SK-N-SH treated with all-trans-retinoic acid at 6 μM for 48 hours (cell line): ENCODE results near the gene TRIM47.

Experiments used
- ATAC-seq: fragments of 200-7000 bp; cut with Tn5 transposase; 3 replicates; pipeline ENCODE4 v1.9.1; 2020; ENCODE audit warnings: mild to moderate bottlenecking, moderate library complexity
- ARNTL ChIP-seq: fragments of 450-650 bp; formaldehyde crosslinking; IDR thresholded peaks from 2 replicates; pipeline ENCODE4 v1.5.0; 2020; ENCODE audit warnings: low read depth, mild to moderate bottlenecking, moderate library complexity, borderline replicate concordance
- BACH2 ChIP-seq: fragments of 250-450 bp; sonication (Bioruptor Pico); IDR thresholded peaks from 2 replicates; pipeline ENCODE4 v1.9.0; 2021; ENCODE audit warnings: mild to moderate bottlenecking, borderline replicate concordance
- CREB5 ChIP-seq: fragments of 250-450 bp; sonication (Bioruptor Pico); IDR thresholded peaks from 2 replicates; pipeline ENCODE4 v1.5.1; 2020; ENCODE audit warnings: low read depth, mild to moderate bottlenecking, moderate library complexity
- CSDC2 ChIP-seq: fragments of 250-450 bp; sonication (Bioruptor Pico); IDR thresholded peaks from 2 replicates; pipeline ENCODE4 v1.5.0; 2020; ENCODE audit warnings: mild to moderate bottlenecking, moderate library complexity
- ESRRG ChIP-seq: fragments of 250-450 bp; sonication (Bioruptor Pico); IDR thresholded peaks from 2 replicates; pipeline ENCODE4 v1.6.1; 2021; ENCODE audit warnings: mild to moderate bottlenecking
- ISL1 ChIP-seq: fragments of 250-450 bp; sonication (Bioruptor Pico); IDR thresholded peaks from 2 replicates; pipeline ENCODE4 v2.1.2; 2022; ENCODE audit warnings: mild to moderate bottlenecking, moderate library complexity
- PPARA ChIP-seq: fragments of 250-450 bp; sonication (Bioruptor Pico); IDR thresholded peaks from 2 replicates; pipeline ENCODE4 v1.5.0; 2020; ENCODE audit warnings: mild to moderate bottlenecking, borderline replicate concordance
- SNAI2 ChIP-seq: fragments of 250-450 bp; sonication (Bioruptor Pico); IDR thresholded peaks from 2 replicates; pipeline ENCODE4 v1.5.0; 2020; ENCODE audit warnings: mild to moderate bottlenecking, moderate library complexity
- TCF4 ChIP-seq: fragments of 250-450 bp; sonication (Bioruptor Pico); IDR thresholded peaks from 2 replicates; pipeline ENCODE4 v1.8.0; 2021; ENCODE audit warnings: mild to moderate bottlenecking, moderate library complexity, borderline replicate concordance
- TOX ChIP-seq: fragments of 250-450 bp; sonication (Bioruptor Pico); IDR thresholded peaks from 2 replicates; pipeline ENCODE4 v1.8.0; 2021; ENCODE audit warnings: mild to moderate bottlenecking, moderate library complexity, borderline replicate concordance
- TSHZ2 ChIP-seq: fragments of 250-450 bp; sonication (Bioruptor Pico); IDR thresholded peaks from 2 replicates; pipeline ENCODE4 v1.5.0; 2020; ENCODE audit warnings: mild to moderate bottlenecking, moderate library complexity
- ZC3H10 ChIP-seq: fragments of 250-450 bp; sonication (Bioruptor Pico); IDR thresholded peaks from 2 replicates; pipeline ENCODE4 v1.5.1; 2021; ENCODE audit warnings: mild to moderate bottlenecking, moderate library complexity
- ZFP3 ChIP-seq: fragments of 250-450 bp; sonication (Bioruptor Pico); IDR thresholded peaks from 2 replicates; pipeline ENCODE4 v1.5.0; 2020; ENCODE audit warnings: mild to moderate bottlenecking, moderate library complexity
- ZNF565 ChIP-seq: fragments of 450-650 bp; formaldehyde crosslinking; conservative IDR thresholded peaks from 2 replicates; pipeline ENCODE4 v1.5.0; 2020; ENCODE audit warnings: low read depth, mild to moderate bottlenecking, moderate library complexity
- ZNF70 ChIP-seq: fragments of 450-650 bp; formaldehyde crosslinking; IDR thresholded peaks from 2 replicates; pipeline ENCODE4 v1.5.0; 2020; ENCODE audit warnings: mild to moderate bottlenecking, moderate library complexity
- ZNF8 ChIP-seq: fragments of 450-650 bp; formaldehyde crosslinking; IDR thresholded peaks from 2 replicates; pipeline ENCODE4 v1.5.0; 2020; ENCODE audit warnings: mild to moderate bottlenecking, moderate library complexity
- TF ChIP-seq, protein P1 (sequence below): fragments of 250-450 bp; sonication (Bioruptor Pico); IDR thresholded peaks from 2 replicates; pipeline ENCODE4 v1.5.1; 2021; ENCODE audit warnings: mild to moderate bottlenecking, moderate library complexity
- TF ChIP-seq, protein P2 (sequence below): fragments of 250-450 bp; sonication (Bioruptor Pico); IDR thresholded peaks from 2 replicates; pipeline ENCODE4 v1.8.0; 2020; ENCODE audit warnings: mild to moderate bottlenecking, moderate library complexity, borderline replicate concordance

The TRIM47 gene

DNA sequence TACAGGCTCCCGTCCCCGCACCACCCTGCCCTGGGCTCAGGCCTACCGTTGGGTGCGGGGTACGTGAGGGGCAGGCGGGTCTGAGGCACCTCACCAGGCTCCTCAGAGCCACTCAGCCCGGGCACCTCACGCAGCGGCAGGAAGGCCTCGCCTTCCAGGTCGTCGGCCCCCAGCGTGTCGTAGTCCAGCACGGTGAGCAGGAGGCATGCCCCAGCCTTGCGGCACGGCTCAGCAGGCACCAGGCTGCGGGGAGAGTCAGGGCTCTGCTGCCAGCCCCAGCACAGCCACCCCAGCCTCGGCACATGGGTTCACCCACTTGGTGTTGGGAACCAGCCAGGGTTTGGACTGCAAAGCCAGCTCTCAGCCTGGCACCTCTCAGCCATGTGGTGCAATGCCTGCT, 49.6 kb downstream of the TRIM47 start:
- ATAC-seq = no peak
- TF ChIP-seq ARNTL (CRISPR knock-in tag) = no peak
- TF ChIP-seq TSHZ2 (CRISPR knock-in tag) = no peak
- no peak for TF ChIP-seq ZNF8
- TF ChIP-seq ZNF565 (CRISPR knock-in tag) = no peak
- TF ChIP-seq ESRRG = no peak
- TF ChIP-seq TOX (CRISPR knock-in tag) = no peak
- no peak for TF ChIP-seq CREB5 (CRISPR knock-in tag)
- TF ChIP-seq PPARA (CRISPR knock-in tag) = no peak

DNA sequence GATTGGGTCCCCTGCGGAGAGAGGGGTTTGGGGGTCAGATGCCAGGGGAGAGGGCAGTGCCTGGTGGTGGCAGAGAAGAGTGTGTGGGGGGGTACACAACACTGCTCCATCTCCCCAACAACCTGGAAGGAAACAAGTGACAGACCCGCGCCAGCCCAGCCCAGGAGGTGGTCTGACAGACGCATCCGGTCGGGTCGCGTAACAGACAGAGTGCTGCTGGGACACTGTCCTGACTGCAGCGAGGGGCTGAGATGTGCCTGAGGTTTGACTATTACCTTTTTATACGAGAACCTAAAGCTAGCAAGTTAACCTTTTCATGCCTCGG, 50.3 kb downstream of the TRIM47 start:
- ATAC-seq = no peak

GRCh38 chr17:75827308-75828075, 50.9 kb downstream of the TRIM47 start:
- peak; percentile 93 for ATAC-seq
- TF ChIP-seq, protein P1, sequence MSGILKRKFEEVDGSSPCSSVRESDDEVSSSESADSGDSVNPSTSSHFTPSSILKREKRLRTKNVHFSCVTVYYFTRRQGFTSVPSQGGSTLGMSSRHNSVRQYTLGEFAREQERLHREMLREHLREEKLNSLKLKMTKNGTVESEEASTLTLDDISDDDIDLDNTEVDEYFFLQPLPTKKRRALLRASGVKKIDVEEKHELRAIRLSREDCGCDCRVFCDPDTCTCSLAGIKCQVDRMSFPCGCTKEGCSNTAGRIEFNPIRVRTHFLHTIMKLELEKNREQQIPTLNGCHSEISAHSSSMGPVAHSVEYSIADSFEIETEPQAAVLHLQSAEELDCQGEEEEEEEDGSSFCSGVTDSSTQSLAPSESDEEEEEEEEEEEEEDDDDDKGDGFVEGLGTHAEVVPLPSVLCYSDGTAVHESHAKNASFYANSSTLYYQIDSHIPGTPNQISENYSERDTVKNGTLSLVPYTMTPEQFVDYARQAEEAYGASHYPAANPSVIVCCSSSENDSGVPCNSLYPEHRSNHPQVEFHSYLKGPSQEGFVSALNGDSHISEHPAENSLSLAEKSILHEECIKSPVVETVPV (CRISPR knock-in tag) = no peak
- TF ChIP-seq SNAI2 (CRISPR knock-in tag) = 0 out of 2 replicates have a peak, but pooled peaks have one; percentile 45
- 0 out of 2 replicates have a peak, but pooled peaks have one; percentile 69 for TF ChIP-seq ZFP3 (CRISPR knock-in tag)
- no peak for TF ChIP-seq ISL1 (CRISPR knock-in tag)
- no peak for TF ChIP-seq TOX (CRISPR knock-in tag)
- TF ChIP-seq, protein P2, sequence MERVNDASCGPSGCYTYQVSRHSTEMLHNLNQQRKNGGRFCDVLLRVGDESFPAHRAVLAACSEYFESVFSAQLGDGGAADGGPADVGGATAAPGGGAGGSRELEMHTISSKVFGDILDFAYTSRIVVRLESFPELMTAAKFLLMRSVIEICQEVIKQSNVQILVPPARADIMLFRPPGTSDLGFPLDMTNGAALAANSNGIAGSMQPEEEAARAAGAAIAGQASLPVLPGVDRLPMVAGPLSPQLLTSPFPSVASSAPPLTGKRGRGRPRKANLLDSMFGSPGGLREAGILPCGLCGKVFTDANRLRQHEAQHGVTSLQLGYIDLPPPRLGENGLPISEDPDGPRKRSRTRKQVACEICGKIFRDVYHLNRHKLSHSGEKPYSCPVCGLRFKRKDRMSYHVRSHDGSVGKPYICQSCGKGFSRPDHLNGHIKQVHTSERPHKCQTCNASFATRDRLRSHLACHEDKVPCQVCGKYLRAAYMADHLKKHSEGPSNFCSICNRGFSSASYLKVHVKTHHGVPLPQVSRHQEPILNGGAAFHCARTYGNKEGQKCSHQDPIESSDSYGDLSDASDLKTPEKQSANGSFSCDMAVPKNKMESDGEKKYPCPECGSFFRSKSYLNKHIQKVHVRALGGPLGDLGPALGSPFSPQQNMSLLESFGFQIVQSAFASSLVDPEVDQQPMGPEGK (CRISPR knock-in tag) = 0 out of 2 replicates have a peak, but pooled peaks have one; percentile 79
- no peak for TF ChIP-seq ZNF70 (CRISPR knock-in tag)
- no peak for TF ChIP-seq ZNF8
- no peak for TF ChIP-seq ZNF565 (CRISPR knock-in tag)
- TF ChIP-seq CREB5 (CRISPR knock-in tag) = no peak
- TF ChIP-seq TSHZ2 (CRISPR knock-in tag) = peak; percentile 30; the same call in 1 of the 2 replicates
- 0 out of 2 replicates have a peak, but pooled peaks have one; percentile 66 for TF ChIP-seq CSDC2 (CRISPR knock-in tag)
- TF ChIP-seq ZC3H10 (CRISPR knock-in tag) = no peak
- TF ChIP-seq PPARA (CRISPR knock-in tag) = no peak
- TF ChIP-seq TCF4 (CRISPR knock-in tag) = peak; percentile 77

More for the DNA sequence above, 50.3 kb downstream of the TRIM47 start:
- TF ChIP-seq SNAI2 (CRISPR knock-in tag) (no peak), BACH2 (CRISPR knock-in tag) (no peak), CREB5 (CRISPR knock-in tag) (no peak)
- TF ChIP-seq, all 23 proteins: peak for 0
